Right lobe of liver (tissue), 4 donors: ENCODE data around the gene PLIN5.

ENCODE experiments used
- POLR2A ChIP-seq: fragments of 450-650 bp; IDR thresholded peaks from one replicate; pipeline ENCODE4 v1.6.1; 2017; ENCODE audit warnings: antibody characterized with exemption, mild to moderate bottlenecking
- TF ChIP-seq, protein P1 (sequence below), 4 donors: fragments of 200-600 bp in 3 of 4; fragments of 450-650 bp in 1 of 4; IDR thresholded peaks; one replicate each; pipeline versions ENCODE4 v1.5.1 to v1.8.0; 2016 to 2022; ENCODE audit warnings: antibody characterized with exemption in 4 of 4, mild to moderate bottlenecking in 2 of 4
- donor health status: DM: no; HTN: no; CAD: no.
- donor health status: DM: no; HTN: no; CAD: no.
- donor health status: DM: no; HTN: yes; CAD: no.

DNA sequence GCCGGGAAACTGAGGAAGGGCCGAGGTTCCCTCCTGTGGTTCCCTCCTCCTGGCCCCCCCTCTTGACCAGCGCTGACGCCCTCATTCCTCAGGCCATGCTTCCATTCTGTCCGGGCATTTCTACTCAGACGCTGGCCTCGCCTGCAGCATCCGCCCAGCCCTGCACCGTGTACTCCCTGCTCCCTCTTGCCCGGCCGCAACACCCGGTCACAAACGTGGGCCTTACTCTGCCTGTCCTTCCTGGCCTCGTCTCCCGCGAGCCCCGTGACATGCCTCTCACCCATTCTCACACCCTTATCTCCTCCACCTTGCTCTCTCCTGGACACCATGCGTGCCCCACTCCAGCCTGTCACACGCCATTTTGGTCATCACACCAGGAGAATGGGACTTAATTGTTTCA is 51.6 kb downstream of the PLIN5 start:
- TF ChIP-seq, protein P1, sequence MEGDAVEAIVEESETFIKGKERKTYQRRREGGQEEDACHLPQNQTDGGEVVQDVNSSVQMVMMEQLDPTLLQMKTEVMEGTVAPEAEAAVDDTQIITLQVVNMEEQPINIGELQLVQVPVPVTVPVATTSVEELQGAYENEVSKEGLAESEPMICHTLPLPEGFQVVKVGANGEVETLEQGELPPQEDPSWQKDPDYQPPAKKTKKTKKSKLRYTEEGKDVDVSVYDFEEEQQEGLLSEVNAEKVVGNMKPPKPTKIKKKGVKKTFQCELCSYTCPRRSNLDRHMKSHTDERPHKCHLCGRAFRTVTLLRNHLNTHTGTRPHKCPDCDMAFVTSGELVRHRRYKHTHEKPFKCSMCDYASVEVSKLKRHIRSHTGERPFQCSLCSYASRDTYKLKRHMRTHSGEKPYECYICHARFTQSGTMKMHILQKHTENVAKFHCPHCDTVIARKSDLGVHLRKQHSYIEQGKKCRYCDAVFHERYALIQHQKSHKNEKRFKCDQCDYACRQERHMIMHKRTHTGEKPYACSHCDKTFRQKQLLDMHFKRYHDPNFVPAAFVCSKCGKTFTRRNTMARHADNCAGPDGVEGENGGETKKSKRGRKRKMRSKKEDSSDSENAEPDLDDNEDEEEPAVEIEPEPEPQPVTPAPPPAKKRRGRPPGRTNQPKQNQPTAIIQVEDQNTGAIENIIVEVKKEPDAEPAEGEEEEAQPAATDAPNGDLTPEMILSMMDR (IDR thresholded peaks at IDR 0.05), result no peak
- no peak for TF ChIP-seq POLR2A
